ENCODE measurements around the gene ADAM12. TPM values are rescaled to one million over a fixed set of nuclear protein-coding genes. Genes with fewer than 3 reads are reported as not detected.

Gene ADAM12
- total and polyA plus RNA-seq, 2 donors: 0.96 to 4.6 TPM

DNA sequence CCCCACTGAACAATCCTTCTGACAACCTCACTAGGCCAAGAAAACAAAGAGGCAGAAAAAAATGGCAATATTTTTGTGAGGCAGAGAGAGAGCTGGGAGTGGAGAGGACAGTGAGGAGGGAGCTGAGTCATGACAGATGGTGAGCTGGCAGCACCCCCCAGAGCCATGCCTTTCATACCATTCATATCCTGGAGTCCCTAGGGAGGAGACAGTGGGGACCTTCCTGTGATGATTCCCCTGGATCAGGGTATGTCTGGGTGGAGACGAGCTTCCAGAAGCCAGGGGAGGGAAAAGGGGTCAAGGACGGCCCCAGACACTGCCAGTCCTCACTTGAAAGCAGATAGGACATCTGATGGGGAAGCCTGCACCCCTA is 160.5 kb downstream of the ADAM12 start:
- DNase-seq (ENCODE audit: low read depth in 6 of 9, low spot score in 9 of 9): no peak
- H3K9me3 ChIP-seq (ENCODE audit: control insufficient read depth in 2 of 2, insufficient read depth in 1 of 2, low read length in 1 of 2): no peaks in the 10 kb centered on the region
- no peaks in the 10 kb centered on the region for H3K4me1 ChIP-seq (ENCODE audit: control insufficient read depth in 2 of 2, insufficient read depth in 2 of 2, low read length in 2 of 2)
- H3K36me3 ChIP-seq (ENCODE audit: control insufficient read depth in 2 of 2, insufficient read depth in 2 of 2, low read length in 1 of 2): no peaks in the 10 kb centered on the region
- H3K4me3 ChIP-seq (ENCODE audit: low read length in 2 of 2): no peak overlapping the region
- no peak overlapping the region for H3K27ac ChIP-seq (ENCODE audit: low read depth in 1 of 2, low read length in 1 of 2)
- H3K27me3 ChIP-seq (ENCODE audit: control insufficient read depth in 2 of 2, insufficient read depth in 1 of 2, low read length in 1 of 2): no peaks in the 10 kb centered on the region
- WGBS: 87% methylated on average over 2 of the region's 2 CpGs

DNA sequence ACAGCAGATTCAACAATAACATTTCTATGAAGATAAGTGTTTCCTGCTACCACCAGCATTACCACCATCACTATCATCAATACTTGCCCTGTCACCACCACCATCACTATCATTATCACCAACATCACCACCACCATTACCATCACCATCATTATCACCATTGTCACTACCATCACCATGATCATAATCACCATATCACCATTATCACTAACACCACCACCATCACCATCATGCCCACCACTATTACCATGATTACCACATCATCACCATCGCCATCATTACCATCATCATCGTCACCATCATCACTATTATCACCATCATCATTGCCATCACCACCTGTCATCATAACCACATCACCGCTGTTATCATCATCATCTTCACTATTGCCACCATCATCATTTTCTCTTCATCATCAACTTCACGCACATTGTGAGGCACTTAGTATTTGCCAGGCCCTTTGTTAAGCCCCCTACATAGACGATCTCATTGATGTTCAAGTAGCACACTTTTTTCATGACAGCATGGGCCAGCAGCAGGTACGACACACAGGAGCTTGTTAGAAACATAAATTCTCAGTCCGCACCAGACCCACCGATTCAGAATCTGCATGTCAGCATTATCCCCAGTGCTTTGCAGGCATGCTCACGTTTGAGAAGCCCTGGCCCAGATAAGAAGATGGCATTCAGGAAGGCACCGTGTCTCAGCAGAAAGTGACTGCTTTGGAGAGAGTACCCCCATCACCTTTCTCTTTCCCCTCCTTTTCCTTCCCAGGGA is 161.1 kb downstream of the ADAM12 start:
- no peak for DNase-seq (ENCODE audit: low read depth in 6 of 9, low spot score in 9 of 9)
- Histone ChIP-seq H3K4me3 (ENCODE audit: low read length in 2 of 2) (no peak overlapping the region), H3K36me3 (ENCODE audit: control insufficient read depth in 2 of 2, insufficient read depth in 2 of 2, low read length in 1 of 2) (no peaks in the 10 kb centered on the region), H3K27me3 (ENCODE audit: control insufficient read depth in 2 of 2, insufficient read depth in 1 of 2, low read length in 1 of 2) (no peaks in the 10 kb centered on the region), H3K9me3 (ENCODE audit: control insufficient read depth in 2 of 2, insufficient read depth in 1 of 2, low read length in 1 of 2) (no peaks in the 10 kb centered on the region), H3K27ac (ENCODE audit: low read depth in 1 of 2, low read length in 1 of 2) (no peak overlapping the region), H3K4me1 (ENCODE audit: control insufficient read depth in 2 of 2, insufficient read depth in 2 of 2, low read length in 2 of 2) (no peaks in the 10 kb centered on the region)
- WGBS: 95% methylated on average over 10 of the region's 10 CpGs

DNA sequence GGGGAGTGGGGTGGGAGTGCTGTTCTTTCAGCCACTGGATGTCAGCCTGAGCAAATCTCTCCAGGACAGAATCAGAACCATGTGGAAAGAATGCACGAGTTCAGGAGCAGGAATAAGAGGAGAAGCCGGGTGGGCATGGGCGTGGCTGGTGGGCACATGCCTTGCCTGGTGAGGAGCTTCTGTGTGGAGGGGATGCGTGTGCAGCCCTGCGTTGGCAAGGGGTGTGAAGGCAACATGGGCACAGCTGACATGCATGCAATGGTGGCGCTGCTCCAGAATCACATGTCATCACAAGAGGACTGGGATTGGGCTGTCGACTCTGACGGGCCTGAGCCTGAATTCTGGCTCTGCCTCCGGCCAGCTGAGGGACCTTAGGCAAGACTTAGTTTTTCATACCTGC is 162.1 kb downstream of the ADAM12 start:
- DNase-seq (ENCODE audit: low read depth in 6 of 9, low spot score in 9 of 9): no peak
- WGBS: 88% methylated on average over 9 of the region's 9 CpGs

DNA sequence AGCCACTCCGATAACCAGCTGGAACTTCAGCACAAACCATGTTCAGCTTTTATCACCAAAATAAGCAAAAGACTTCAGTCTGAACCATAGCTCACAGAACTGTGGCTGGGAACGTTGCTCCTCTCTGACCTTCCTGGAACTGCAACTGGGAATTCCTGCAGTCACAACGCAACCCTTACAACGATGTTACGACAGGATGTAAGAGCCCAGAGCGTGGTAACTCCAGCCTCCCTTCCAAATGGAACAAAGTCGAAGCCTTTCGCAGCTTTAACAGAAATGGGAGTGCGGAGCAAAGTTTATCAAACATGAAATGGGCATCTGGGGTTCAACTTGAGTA is 162.6 kb downstream of the ADAM12 start:
- no peak for DNase-seq (ENCODE audit: low read depth in 6 of 9, low spot score in 9 of 9)
- no peaks in the 10 kb centered on the region for H3K36me3 ChIP-seq (ENCODE audit: control insufficient read depth in 2 of 2, insufficient read depth in 2 of 2, low read length in 1 of 2)
- WGBS: 68% methylated on average over 9 of the region's 9 CpGs
- no peaks in the 10 kb centered on the region for H3K27me3 ChIP-seq (ENCODE audit: control insufficient read depth in 2 of 2, insufficient read depth in 1 of 2, low read length in 1 of 2)
- no peak overlapping the region for H3K27ac ChIP-seq (ENCODE audit: low read depth in 1 of 2, low read length in 1 of 2)
- H3K9me3 ChIP-seq (ENCODE audit: control insufficient read depth in 2 of 2, insufficient read depth in 1 of 2, low read length in 1 of 2): no peaks in the 10 kb centered on the region
- no peak overlapping the region for H3K4me3 ChIP-seq (ENCODE audit: low read length in 2 of 2)
- no peaks in the 10 kb centered on the region for H3K4me1 ChIP-seq (ENCODE audit: control insufficient read depth in 2 of 2, insufficient read depth in 2 of 2, low read length in 2 of 2)

More for the DNA sequence above, 162.1 kb downstream of the ADAM12 start:
- Histone ChIP-seq H3K27me3 (ENCODE audit: control insufficient read depth in 2 of 2, insufficient read depth in 1 of 2, low read length in 1 of 2) (no peaks in the 10 kb centered on the region), H3K4me1 (ENCODE audit: control insufficient read depth in 2 of 2, insufficient read depth in 2 of 2, low read length in 2 of 2) (no peaks in the 10 kb centered on the region), H3K27ac (ENCODE audit: low read depth in 1 of 2, low read length in 1 of 2) (no peak overlapping the region), H3K4me3 (ENCODE audit: low read length in 2 of 2) (no peak overlapping the region), H3K36me3 (ENCODE audit: control insufficient read depth in 2 of 2, insufficient read depth in 2 of 2, low read length in 1 of 2) (no peaks in the 10 kb centered on the region), H3K9me3 (ENCODE audit: control insufficient read depth in 2 of 2, insufficient read depth in 1 of 2, low read length in 1 of 2) (no peaks in the 10 kb centered on the region)

DNA sequence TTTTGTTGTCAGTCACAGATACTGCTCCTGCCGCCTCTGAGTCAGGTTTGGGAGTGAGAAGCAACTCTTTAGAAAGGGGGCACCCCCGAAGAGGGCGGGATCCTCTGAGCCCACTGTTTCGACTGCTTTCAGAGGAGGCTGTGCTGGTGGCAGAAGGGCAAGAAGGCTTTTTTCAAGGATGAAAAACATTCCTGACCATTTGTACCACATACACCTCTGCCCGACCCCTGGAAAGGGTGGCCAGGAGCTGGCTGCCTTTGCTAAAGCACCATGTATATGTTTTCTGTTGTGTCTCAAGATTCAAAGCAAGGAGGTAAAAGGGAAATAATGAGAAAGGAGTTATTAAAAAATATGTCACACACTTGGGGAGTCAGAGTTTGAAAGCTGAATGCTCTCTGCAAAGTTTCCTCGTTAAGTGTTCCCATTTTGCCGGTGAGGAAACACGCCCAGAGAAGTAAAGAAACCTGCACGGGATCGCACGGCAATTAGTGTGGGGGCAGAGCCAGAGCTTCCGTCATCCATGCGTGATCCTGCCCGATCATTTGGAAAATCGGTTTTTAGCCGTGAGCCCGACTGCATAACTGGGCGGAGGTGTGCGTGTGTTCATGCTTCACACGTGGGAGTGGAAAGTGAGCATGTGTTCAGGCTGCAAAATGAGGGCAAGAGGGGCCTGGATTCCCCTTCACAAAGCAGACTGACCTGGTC is 163.2 kb downstream of the ADAM12 start:
- 75% methylated on average over 20 of the region's 20 CpGs for WGBS
- H3K36me3 ChIP-seq (ENCODE audit: control insufficient read depth in 2 of 2, insufficient read depth in 2 of 2, low read length in 1 of 2): no peaks in the 10 kb centered on the region
- no peaks in the 10 kb centered on the region for H3K4me1 ChIP-seq (ENCODE audit: control insufficient read depth in 2 of 2, insufficient read depth in 2 of 2, low read length in 2 of 2)
- no peak overlapping the region for H3K4me3 ChIP-seq (ENCODE audit: low read length in 2 of 2)
- no peaks in the 10 kb centered on the region for H3K27me3 ChIP-seq (ENCODE audit: control insufficient read depth in 2 of 2, insufficient read depth in 1 of 2, low read length in 1 of 2)
- H3K27ac ChIP-seq (ENCODE audit: low read depth in 1 of 2, low read length in 1 of 2): no peak overlapping the region
- H3K9me3 ChIP-seq (ENCODE audit: control insufficient read depth in 2 of 2, insufficient read depth in 1 of 2, low read length in 1 of 2): no peaks in the 10 kb centered on the region
- DNase-seq (ENCODE audit: low read depth in 6 of 9, low spot score in 9 of 9): no peak

DNA sequence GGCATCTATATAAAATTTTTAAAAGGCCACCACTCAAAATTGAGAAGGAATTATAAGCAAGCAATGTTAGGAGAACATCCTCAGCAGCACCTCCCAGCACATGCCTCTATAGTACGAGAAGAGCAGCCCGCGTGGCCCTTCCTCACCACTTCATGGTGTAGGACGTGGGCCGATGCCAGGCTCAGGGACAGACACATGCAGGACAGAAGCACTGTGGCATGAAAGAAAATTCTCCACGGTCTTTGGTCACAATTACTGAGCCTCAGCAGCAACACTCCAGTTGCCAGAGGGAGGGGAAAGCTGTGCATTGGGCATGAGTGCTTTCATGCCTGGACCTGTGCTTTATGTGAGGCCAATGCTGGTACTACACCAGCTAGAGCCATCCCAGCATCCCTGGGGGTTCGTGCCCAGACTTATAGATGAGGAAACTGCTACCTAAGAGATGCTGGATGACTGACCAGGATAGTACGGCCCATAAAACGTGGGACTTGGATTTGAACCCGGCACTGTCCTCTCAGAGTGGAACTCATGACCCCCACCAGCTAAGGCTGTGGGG is 164.7 kb downstream of the ADAM12 start:
- no peak overlapping the region for H3K4me3 ChIP-seq (ENCODE audit: low read length in 2 of 2)
- no peak overlapping the region for H3K27ac ChIP-seq (ENCODE audit: low read depth in 1 of 2, low read length in 1 of 2)
- no peaks in the 10 kb centered on the region for H3K9me3 ChIP-seq (ENCODE audit: control insufficient read depth in 2 of 2, insufficient read depth in 1 of 2, low read length in 1 of 2)
- no peaks in the 10 kb centered on the region for H3K27me3 ChIP-seq (ENCODE audit: control insufficient read depth in 2 of 2, insufficient read depth in 1 of 2, low read length in 1 of 2)
- H3K36me3 ChIP-seq (ENCODE audit: control insufficient read depth in 2 of 2, insufficient read depth in 2 of 2, low read length in 1 of 2): no peaks in the 10 kb centered on the region
- no peak for DNase-seq (ENCODE audit: low read depth in 6 of 9, low spot score in 9 of 9)
- WGBS: 86% methylated on average over 10 of the region's 10 CpGs
- H3K4me1 ChIP-seq (ENCODE audit: control insufficient read depth in 2 of 2, insufficient read depth in 2 of 2, low read length in 2 of 2): no peaks in the 10 kb centered on the region

DNA sequence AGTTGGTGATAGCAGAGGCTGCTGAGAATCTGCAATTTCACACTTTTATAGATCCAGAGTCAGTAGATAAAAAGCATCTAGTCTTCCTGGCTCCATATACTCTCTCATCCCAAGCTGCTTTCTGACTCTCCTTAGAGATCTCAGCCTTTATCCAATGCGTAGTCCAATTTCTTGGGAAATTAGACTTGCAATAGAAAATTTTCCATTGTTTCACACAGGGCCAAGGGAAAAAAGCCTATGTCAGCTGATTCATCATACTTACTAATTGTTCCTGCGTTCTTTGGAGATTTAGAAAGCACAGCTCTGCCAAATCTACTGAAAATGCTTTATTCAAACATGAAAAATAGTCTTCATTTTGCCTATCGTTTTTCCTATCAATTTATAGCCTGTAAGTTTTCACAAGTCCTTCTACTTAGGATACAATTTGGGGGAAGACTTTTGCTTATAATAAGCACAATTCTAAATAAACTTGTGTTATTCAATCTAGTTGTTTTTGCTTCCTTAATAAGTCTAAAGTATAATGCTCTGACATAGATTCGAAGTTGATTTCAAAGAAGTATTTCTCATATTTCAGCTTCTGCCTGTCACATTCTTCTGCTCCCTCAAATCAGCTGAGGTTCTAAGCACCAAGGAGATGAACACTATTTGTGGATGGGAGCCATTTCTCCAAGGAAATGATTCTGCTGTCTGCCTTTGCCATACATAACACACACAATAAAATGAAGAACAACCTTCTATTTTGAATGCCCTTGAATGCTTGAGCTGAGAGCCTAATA is 165.4 kb downstream of the ADAM12 start:
- no peak overlapping the region for H3K27ac ChIP-seq (ENCODE audit: low read depth in 1 of 2, low read length in 1 of 2)
- H3K27me3 ChIP-seq (ENCODE audit: control insufficient read depth in 2 of 2, insufficient read depth in 1 of 2, low read length in 1 of 2): no peaks in the 10 kb centered on the region
- H3K36me3 ChIP-seq (ENCODE audit: control insufficient read depth in 2 of 2, insufficient read depth in 2 of 2, low read length in 1 of 2): no peaks in the 10 kb centered on the region
- DNase-seq (ENCODE audit: low read depth in 6 of 9, low spot score in 9 of 9): no peak
- 88% methylated on average over 4 of the region's 4 CpGs for WGBS
- H3K9me3 ChIP-seq (ENCODE audit: control insufficient read depth in 2 of 2, insufficient read depth in 1 of 2, low read length in 1 of 2): no peaks in the 10 kb centered on the region
- no peaks in the 10 kb centered on the region for H3K4me1 ChIP-seq (ENCODE audit: control insufficient read depth in 2 of 2, insufficient read depth in 2 of 2, low read length in 2 of 2)
- H3K4me3 ChIP-seq (ENCODE audit: low read length in 2 of 2): no peak overlapping the region

DNA sequence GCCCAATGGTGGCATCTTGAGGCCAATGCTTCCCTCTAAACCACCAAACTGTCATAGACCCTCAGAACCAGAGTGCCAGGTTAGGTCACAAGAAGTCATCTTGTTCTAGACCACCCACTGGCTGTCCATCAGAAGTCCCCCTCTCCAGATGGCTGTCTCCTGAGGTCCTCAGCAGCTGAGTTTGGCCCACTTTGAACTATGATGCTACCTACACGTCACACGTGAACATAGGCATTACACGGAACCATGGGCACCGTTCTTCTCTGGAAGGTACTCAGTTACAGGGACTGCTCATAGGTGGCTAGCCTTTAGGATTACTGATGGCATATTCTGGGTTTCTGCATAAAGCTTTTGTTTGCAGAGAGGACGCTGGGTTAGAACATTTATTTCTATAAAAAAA is 166.4 kb downstream of the ADAM12 start:
- no peaks in the 10 kb centered on the region for H3K36me3 ChIP-seq (ENCODE audit: control insufficient read depth in 2 of 2, insufficient read depth in 2 of 2, low read length in 1 of 2)
- no peak for DNase-seq (ENCODE audit: low read depth in 6 of 9, low spot score in 9 of 9)
- H3K4me3 ChIP-seq (ENCODE audit: low read length in 2 of 2): no peak overlapping the region
- no peak overlapping the region for H3K27ac ChIP-seq (ENCODE audit: low read depth in 1 of 2, low read length in 1 of 2)
- no peaks in the 10 kb centered on the region for H3K4me1 ChIP-seq (ENCODE audit: control insufficient read depth in 2 of 2, insufficient read depth in 2 of 2, low read length in 2 of 2)
- H3K9me3 ChIP-seq (ENCODE audit: control insufficient read depth in 2 of 2, insufficient read depth in 1 of 2, low read length in 1 of 2): no peaks in the 10 kb centered on the region
- WGBS: 97% methylated on average over 5 of the region's 5 CpGs
- no peaks in the 10 kb centered on the region for H3K27me3 ChIP-seq (ENCODE audit: control insufficient read depth in 2 of 2, insufficient read depth in 1 of 2, low read length in 1 of 2)

All from thymus (tissue), 11 donors.